ENCODE data around the gene MTUS2.

The MTUS2 gene

GRCh38 chr13:29038700-29039099 lies 218.6 kb downstream of the MTUS2 start:
- no peak overlapping the region for H3K27ac ChIP-seq (ENCODE audit: insufficient read depth in 1 of 2, low read depth in 1 of 2, low read length in 2 of 2, poor library complexity in 1 of 2, severe bottlenecking in 2 of 2)
- POLR2A ChIA-PET: no interaction called here
- 96% methylated on average over 11 of the region's 11 CpGs for WGBS (ENCODE audit: insufficient coverage)
- no peaks in the 10 kb centered on the region for H3K36me3 ChIP-seq (ENCODE audit: control insufficient read depth in 4 of 4, insufficient read depth in 4 of 4, low read length in 3 of 4)
- no peaks in the 10 kb centered on the region for H3K4me1 ChIP-seq (ENCODE audit: control extremely low read depth in 1 of 4, control insufficient read depth in 4 of 4, insufficient read depth in 4 of 4, low read length in 3 of 4)
- H3K9me3 ChIP-seq (ENCODE audit: control extremely low read depth in 1 of 5, control insufficient read depth in 4 of 5, insufficient read depth in 2 of 5, low read depth in 1 of 5, low read length in 4 of 5): no peaks in the 10 kb centered on the region
- DNase-seq: no peak
- CTCF ChIA-PET: no interaction called here
- H3K4me3 ChIP-seq (ENCODE audit: control insufficient read depth in 1 of 7, extremely low read depth in 1 of 7, insufficient read depth in 4 of 7, low read depth in 2 of 7, low read length in 6 of 7): no peak overlapping the region
- no peaks in the 10 kb centered on the region for H3K27me3 ChIP-seq (replicated peaks in 2 of 5; ENCODE audit: control insufficient read depth in 4 of 5, insufficient read depth in 5 of 5, low read length in 4 of 5)

GRCh38 chr13:29039212-29039611 lies 219.1 kb downstream of the MTUS2 start:
- no peak for DNase-seq
- Histone ChIP-seq H3K4me1 (ENCODE audit: control extremely low read depth in 1 of 4, control insufficient read depth in 4 of 4, insufficient read depth in 4 of 4, low read length in 3 of 4) (no peaks in the 10 kb centered on the region), H3K4me3 (ENCODE audit: control insufficient read depth in 1 of 7, extremely low read depth in 1 of 7, insufficient read depth in 4 of 7, low read depth in 2 of 7, low read length in 6 of 7) (no peak overlapping the region), H3K27ac (ENCODE audit: insufficient read depth in 1 of 2, low read depth in 1 of 2, low read length in 2 of 2, poor library complexity in 1 of 2, severe bottlenecking in 2 of 2) (no peak overlapping the region), H3K9me3 (ENCODE audit: control extremely low read depth in 1 of 5, control insufficient read depth in 4 of 5, insufficient read depth in 2 of 5, low read depth in 1 of 5, low read length in 4 of 5) (no peaks in the 10 kb centered on the region), H3K36me3 (ENCODE audit: control insufficient read depth in 4 of 4, insufficient read depth in 4 of 4, low read length in 3 of 4) (no peaks in the 10 kb centered on the region), H3K27me3 (replicated peaks in 2 of 5; ENCODE audit: control insufficient read depth in 4 of 5, insufficient read depth in 5 of 5, low read length in 4 of 5) (no peaks in the 10 kb centered on the region)
- ChIA-PET POLR2A (no interaction called here), CTCF (no interaction called here)
- 87% methylated on average over 18 of the region's 18 CpGs for WGBS (ENCODE audit: insufficient coverage)

- POLR2A ChIA-PET: no interaction called here
These were observed 226.4 kb downstream of the MTUS2 start for GRCh38 chr13:29046588-29046987.

GRCh38 chr13:29049524-29049923 lies 229.4 kb downstream of the MTUS2 start:
- Histone ChIP-seq H3K9me3 (ENCODE audit: control extremely low read depth in 1 of 5, control insufficient read depth in 4 of 5, insufficient read depth in 2 of 5, low read depth in 1 of 5, low read length in 4 of 5) (peaks cover 0 to 9% (median 0%) of the 10 kb centered on the region in 5 experiments), H3K4me3 (ENCODE audit: control insufficient read depth in 1 of 7, extremely low read depth in 1 of 7, insufficient read depth in 4 of 7, low read depth in 2 of 7, low read length in 6 of 7) (no peak overlapping the region), H3K27me3 (replicated peaks in 2 of 5; ENCODE audit: control insufficient read depth in 4 of 5, insufficient read depth in 5 of 5, low read length in 4 of 5) (no peaks in the 10 kb centered on the region), H3K36me3 (ENCODE audit: control insufficient read depth in 4 of 4, insufficient read depth in 4 of 4, low read length in 3 of 4) (no peaks in the 10 kb centered on the region), H3K27ac (ENCODE audit: insufficient read depth in 1 of 2, low read depth in 1 of 2, low read length in 2 of 2, poor library complexity in 1 of 2, severe bottlenecking in 2 of 2) (no peak overlapping the region), H3K4me1 (ENCODE audit: control extremely low read depth in 1 of 4, control insufficient read depth in 4 of 4, insufficient read depth in 4 of 4, low read length in 3 of 4) (no peaks in the 10 kb centered on the region)
- ChIA-PET POLR2A (no interaction called here), CTCF (no interaction called here)
- WGBS (ENCODE audit: insufficient coverage): 90% methylated on average over 6 of the region's 6 CpGs
- no peak for DNase-seq

More at GRCh38 chr13:29046588-29046987, 226.4 kb downstream of the MTUS2 start:
- Histone ChIP-seq H3K9me3 (ENCODE audit: control extremely low read depth in 1 of 5, control insufficient read depth in 4 of 5, insufficient read depth in 2 of 5, low read depth in 1 of 5, low read length in 4 of 5) (peaks cover 0 to 6% (median 0%) of the 10 kb centered on the region in 5 experiments), H3K4me1 (ENCODE audit: control extremely low read depth in 1 of 4, control insufficient read depth in 4 of 4, insufficient read depth in 4 of 4, low read length in 3 of 4) (no peaks in the 10 kb centered on the region), H3K36me3 (ENCODE audit: control insufficient read depth in 4 of 4, insufficient read depth in 4 of 4, low read length in 3 of 4) (no peaks in the 10 kb centered on the region), H3K4me3 (ENCODE audit: control insufficient read depth in 1 of 7, extremely low read depth in 1 of 7, insufficient read depth in 4 of 7, low read depth in 2 of 7, low read length in 6 of 7) (no peak overlapping the region), H3K27ac (ENCODE audit: insufficient read depth in 1 of 2, low read depth in 1 of 2, low read length in 2 of 2, poor library complexity in 1 of 2, severe bottlenecking in 2 of 2) (no peak overlapping the region), H3K27me3 (replicated peaks in 2 of 5; ENCODE audit: control insufficient read depth in 4 of 5, insufficient read depth in 5 of 5, low read length in 4 of 5) (no peaks in the 10 kb centered on the region)
- WGBS (ENCODE audit: insufficient coverage): no CpG with 5 or more reads among the region's 4 CpGs
- DNase-seq: no peak
- CTCF ChIA-PET: no interaction called here

- ChIA-PET CTCF (no interaction called here), POLR2A (no interaction called here)
- H3K27ac ChIP-seq (ENCODE audit: insufficient read depth in 1 of 2, low read depth in 1 of 2, low read length in 2 of 2, poor library complexity in 1 of 2, severe bottlenecking in 2 of 2): no peak overlapping the region
- no peak overlapping the region for H3K4me3 ChIP-seq (ENCODE audit: control insufficient read depth in 1 of 7, extremely low read depth in 1 of 7, insufficient read depth in 4 of 7, low read depth in 2 of 7, low read length in 6 of 7)
- H3K4me1 ChIP-seq (ENCODE audit: control extremely low read depth in 1 of 4, control insufficient read depth in 4 of 4, insufficient read depth in 4 of 4, low read length in 3 of 4): no peaks in the 10 kb centered on the region
- H3K9me3 ChIP-seq (ENCODE audit: control extremely low read depth in 1 of 5, control insufficient read depth in 4 of 5, insufficient read depth in 2 of 5, low read depth in 1 of 5, low read length in 4 of 5): peaks cover 0 to 7% (median 0%) of the 10 kb centered on the region in 5 experiments
- 80% methylated on average over 3 of the region's 4 CpGs for WGBS (ENCODE audit: insufficient coverage)
- H3K36me3 ChIP-seq (ENCODE audit: control insufficient read depth in 4 of 4, insufficient read depth in 4 of 4, low read length in 3 of 4): no peaks in the 10 kb centered on the region
- DNase-seq: no peak
- H3K27me3 ChIP-seq (replicated peaks in 2 of 5; ENCODE audit: control insufficient read depth in 4 of 5, insufficient read depth in 5 of 5, low read length in 4 of 5): no peaks in the 10 kb centered on the region
These were observed 230.6 kb downstream of the MTUS2 start for GRCh38 chr13:29050719-29051118.

GRCh38 chr13:29059800-29060199 lies 239.7 kb downstream of the MTUS2 start:
- ChIA-PET CTCF (no interaction called here), POLR2A (no interaction called here)
- Histone ChIP-seq H3K9me3 (ENCODE audit: control extremely low read depth in 1 of 5, control insufficient read depth in 4 of 5, insufficient read depth in 2 of 5, low read depth in 1 of 5, low read length in 4 of 5) (peaks cover 0 to 25% (median 3%) of the 10 kb centered on the region in 5 experiments), H3K4me3 (ENCODE audit: control insufficient read depth in 1 of 7, extremely low read depth in 1 of 7, insufficient read depth in 4 of 7, low read depth in 2 of 7, low read length in 6 of 7) (no peak overlapping the region), H3K27ac (ENCODE audit: insufficient read depth in 1 of 2, low read depth in 1 of 2, low read length in 2 of 2, poor library complexity in 1 of 2, severe bottlenecking in 2 of 2) (no peak overlapping the region), H3K27me3 (replicated peaks in 2 of 5; ENCODE audit: control insufficient read depth in 4 of 5, insufficient read depth in 5 of 5, low read length in 4 of 5) (no peaks in the 10 kb centered on the region), H3K36me3 (ENCODE audit: control insufficient read depth in 4 of 4, insufficient read depth in 4 of 4, low read length in 3 of 4) (no peaks in the 10 kb centered on the region), H3K4me1 (ENCODE audit: control extremely low read depth in 1 of 4, control insufficient read depth in 4 of 4, insufficient read depth in 4 of 4, low read length in 3 of 4) (no peaks in the 10 kb centered on the region)
- DNase-seq: no peak
- 89% methylated on average over 1 of the region's 2 CpGs for WGBS (ENCODE audit: insufficient coverage)

GRCh38 chr13:29065142-29065541 lies 245.0 kb downstream of the MTUS2 start:
- 84% methylated on average over 2 of the region's 3 CpGs for WGBS (ENCODE audit: insufficient coverage)
- no peaks in the 10 kb centered on the region for H3K36me3 ChIP-seq (ENCODE audit: control insufficient read depth in 4 of 4, insufficient read depth in 4 of 4, low read length in 3 of 4)

More at GRCh38 chr13:29065142-29065541, 245.0 kb downstream of the MTUS2 start:
- Histone ChIP-seq H3K4me1 (ENCODE audit: control extremely low read depth in 1 of 4, control insufficient read depth in 4 of 4, insufficient read depth in 4 of 4, low read length in 3 of 4) (no peaks in the 10 kb centered on the region), H3K4me3 (ENCODE audit: control insufficient read depth in 1 of 7, extremely low read depth in 1 of 7, insufficient read depth in 4 of 7, low read depth in 2 of 7, low read length in 6 of 7) (no peak overlapping the region), H3K9me3 (ENCODE audit: control extremely low read depth in 1 of 5, control insufficient read depth in 4 of 5, insufficient read depth in 2 of 5, low read depth in 1 of 5, low read length in 4 of 5) (peaks cover 0 to 3% (median 2%) of the 10 kb centered on the region in 5 experiments), H3K27me3 (replicated peaks in 2 of 5; ENCODE audit: control insufficient read depth in 4 of 5, insufficient read depth in 5 of 5, low read length in 4 of 5) (peaks cover 0 to 5% (median 2%) of the 10 kb centered on the region in 5 experiments), H3K27ac (ENCODE audit: insufficient read depth in 1 of 2, low read depth in 1 of 2, low read length in 2 of 2, poor library complexity in 1 of 2, severe bottlenecking in 2 of 2) (no peak overlapping the region)
- DNase-seq: no peak
- POLR2A ChIA-PET: no interaction called here
- CTCF ChIA-PET: no interaction called here

Measured in common myeloid progenitor, CD34-positive (primary cell).